WERI-Rb-1 (cell line): Measurements from ENCODE around the gene TMEM176B.

Source experiments
- DNase-seq: peaks from one replicate; pipeline ENCODE4 v3.0.0-alpha.2; 2020
- H3K27ac ChIP-seq: fragments of 250-450 bp; sonication (Bioruptor Pico); 2 replicates; pipeline ENCODE4 v1.5.1; 2020; ENCODE audit warnings: mild to moderate bottlenecking, moderate library complexity
- H3K27me3 ChIP-seq: fragments of 250-450 bp; sonication (Bioruptor Pico); 2 replicates; pipeline ENCODE4 v1.5.1; 2021; ENCODE audit warnings: mild to moderate bottlenecking, low read depth, moderate library complexity; ENCODE audit not compliant: insufficient read depth, severe bottlenecking
- H3K36me3 ChIP-seq: fragments of 250-450 bp; sonication (Bioruptor Pico); 2 replicates; pipeline ENCODE4 v1.5.1; 2020; ENCODE audit warnings: mild to moderate bottlenecking, moderate library complexity
- H3K4me3 ChIP-seq: 2 replicates; pipeline ENCODE4 v1.5.1; 2011; ENCODE audit warnings: low read depth, mild to moderate bottlenecking, control low read depth, low read length
- H3K9me3 ChIP-seq: fragments of 250-450 bp; sonication (Bioruptor Pico); 2 replicates; pipeline ENCODE4 v1.5.1; 2021; ENCODE audit warnings: mild to moderate bottlenecking, moderate library complexity; ENCODE audit not compliant: severe bottlenecking
- CTCF ChIP-seq: IDR thresholded peaks from 2 replicates; pipeline ENCODE4 v1.5.1; 2011; ENCODE audit warnings: low read depth, mild to moderate bottlenecking, control low read depth, inconsistent platforms, low read length

Gene TMEM176B

DNA sequence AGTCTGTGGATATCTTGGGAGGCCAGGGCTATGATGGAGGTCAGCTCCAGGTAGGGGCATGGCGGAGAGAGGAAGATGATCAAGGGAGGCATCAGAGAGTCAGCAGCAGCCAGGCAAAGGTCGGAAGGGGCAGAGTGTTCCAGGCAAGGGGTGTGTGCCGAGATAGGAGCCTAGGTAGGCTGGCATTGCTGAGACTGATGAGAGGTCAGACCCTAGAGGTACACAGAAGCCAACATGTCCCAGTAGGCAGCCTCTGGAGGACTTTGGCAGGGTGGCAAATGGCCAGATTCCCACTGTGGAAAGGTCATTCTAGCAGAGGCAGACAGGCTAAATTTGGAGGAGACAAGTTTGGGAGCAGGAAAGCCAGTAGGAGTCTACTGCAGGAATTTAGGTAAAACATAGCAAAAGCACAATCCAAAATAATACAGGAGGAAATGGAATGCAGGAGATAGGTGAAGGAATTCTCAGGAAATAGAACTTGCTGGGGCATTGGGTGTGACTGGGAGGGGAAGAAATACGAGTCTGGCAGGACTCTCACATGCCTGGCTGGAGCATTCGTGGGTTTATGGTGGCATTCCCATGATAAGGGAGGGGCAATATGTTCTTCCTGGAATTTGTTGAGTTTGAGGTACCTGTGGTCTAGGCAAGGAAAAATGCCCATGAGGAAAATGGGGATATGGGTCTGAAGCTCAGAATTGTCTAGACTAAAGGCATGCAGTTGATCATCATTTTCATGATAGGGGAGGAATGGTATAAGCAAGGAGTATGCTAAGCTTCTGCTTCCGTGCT, 26.1 kb upstream of the TMEM176B start:
- Histone ChIP-seq H3K36me3 (no peaks in the 10 kb centered on the region), H3K4me3 (no peak overlapping the region), H3K9me3 (peaks cover 5% of the 10 kb centered on the region), H3K27ac (no peak overlapping the region), H3K27me3 (no peaks in the 10 kb centered on the region)
- no peak for DNase-seq
- no peak for TF ChIP-seq CTCF

GRCh38 chr7:150824379-150825177, 24.4 kb upstream of the TMEM176B start:
- Histone ChIP-seq H3K9me3 (peaks cover 5% of the 10 kb centered on the region), H3K36me3 (no peaks in the 10 kb centered on the region), H3K4me3 (no peak overlapping the region), H3K27me3 (no peaks in the 10 kb centered on the region), H3K27ac (no peak overlapping the region)
- no peak for TF ChIP-seq CTCF
- no peak for DNase-seq

- Histone ChIP-seq H3K27me3 (no peaks in the 10 kb centered on the region), H3K27ac (no peak overlapping the region), H3K36me3 (no peaks in the 10 kb centered on the region), H3K9me3 (peaks cover 5% of the 10 kb centered on the region), H3K4me3 (no peak overlapping the region)
- no peak for DNase-seq
- no peak for TF ChIP-seq CTCF
Measured at GRCh38 chr7:150823484-150824126, 23.4 kb upstream of the TMEM176B start.

GRCh38 chr7:150823043-150823442, 22.9 kb upstream of the TMEM176B start:
- H3K36me3 ChIP-seq = no peaks in the 10 kb centered on the region
- H3K27ac ChIP-seq = no peak overlapping the region
- H3K4me3 ChIP-seq = no peak overlapping the region
- H3K27me3 ChIP-seq = no peaks in the 10 kb centered on the region
- DNase-seq = no peak
- no peak for TF ChIP-seq CTCF
- H3K9me3 ChIP-seq = peaks cover 5% of the 10 kb centered on the region

- no peak for DNase-seq
- Histone ChIP-seq H3K27me3 (no peaks in the 10 kb centered on the region), H3K36me3 (no peaks in the 10 kb centered on the region), H3K4me3 (no peak overlapping the region), H3K27ac (no peak overlapping the region), H3K9me3 (peaks cover 7% of the 10 kb centered on the region)
- no peak for TF ChIP-seq CTCF
Measured at GRCh38 chr7:150820578-150821198, 20.5 kb upstream of the TMEM176B start.
